Kidney glomerular epithelial cell (primary cell): ENCODE results near the gene CYP4A11.
"Not testable (repeated sequence)": the region's sequence is repeated elsewhere in the genome, so short reads cannot be mapped to it uniquely, and the experiment has no call there.

ENCODE experiments used
- DNase-seq: peaks from one replicate; lab custom pipeline; 2025; lab: John Stamatoyannopoulos, UW

CYP4A11 gene, protein sequence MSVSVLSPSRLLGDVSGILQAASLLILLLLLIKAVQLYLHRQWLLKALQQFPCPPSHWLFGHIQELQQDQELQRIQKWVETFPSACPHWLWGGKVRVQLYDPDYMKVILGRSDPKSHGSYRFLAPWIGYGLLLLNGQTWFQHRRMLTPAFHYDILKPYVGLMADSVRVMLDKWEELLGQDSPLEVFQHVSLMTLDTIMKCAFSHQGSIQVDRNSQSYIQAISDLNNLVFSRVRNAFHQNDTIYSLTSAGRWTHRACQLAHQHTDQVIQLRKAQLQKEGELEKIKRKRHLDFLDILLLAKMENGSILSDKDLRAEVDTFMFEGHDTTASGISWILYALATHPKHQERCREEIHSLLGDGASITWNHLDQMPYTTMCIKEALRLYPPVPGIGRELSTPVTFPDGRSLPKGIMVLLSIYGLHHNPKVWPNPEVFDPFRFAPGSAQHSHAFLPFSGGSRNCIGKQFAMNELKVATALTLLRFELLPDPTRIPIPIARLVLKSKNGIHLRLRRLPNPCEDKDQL

GRCh38 chr1:46941135-46941694, at the start of gene CYP4A11:
Gene CYP4A11 (minus strand): TSS chr1:46941476. CDS start chr1:46941433, 43 bp downstream.
- no peak for DNase-seq

DNA sequence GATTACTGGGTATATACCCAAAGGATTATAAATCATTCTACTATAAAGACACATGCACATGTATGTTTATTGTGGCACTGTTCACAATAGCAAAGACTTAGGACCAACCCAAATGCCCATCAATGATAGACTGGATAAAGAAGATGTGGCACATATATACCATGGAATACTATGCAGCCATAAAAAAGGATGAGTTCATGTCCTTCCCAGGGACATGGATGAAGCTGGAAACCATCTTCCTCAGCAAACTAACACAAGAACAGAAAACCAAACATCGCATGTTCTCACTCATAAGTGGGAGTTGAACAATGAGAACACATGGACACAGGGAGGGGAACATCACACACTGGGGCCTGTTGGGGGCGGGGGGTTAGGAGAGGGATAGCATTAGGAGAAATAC, 49.3 kb upstream of the CYP4A11 start:
- not testable (repeated sequence) for DNase-seq

GRCh38 chr1:46983830-46984586, 42.7 kb upstream of the CYP4A11 start:
- DNase-seq: no peak

DNA sequence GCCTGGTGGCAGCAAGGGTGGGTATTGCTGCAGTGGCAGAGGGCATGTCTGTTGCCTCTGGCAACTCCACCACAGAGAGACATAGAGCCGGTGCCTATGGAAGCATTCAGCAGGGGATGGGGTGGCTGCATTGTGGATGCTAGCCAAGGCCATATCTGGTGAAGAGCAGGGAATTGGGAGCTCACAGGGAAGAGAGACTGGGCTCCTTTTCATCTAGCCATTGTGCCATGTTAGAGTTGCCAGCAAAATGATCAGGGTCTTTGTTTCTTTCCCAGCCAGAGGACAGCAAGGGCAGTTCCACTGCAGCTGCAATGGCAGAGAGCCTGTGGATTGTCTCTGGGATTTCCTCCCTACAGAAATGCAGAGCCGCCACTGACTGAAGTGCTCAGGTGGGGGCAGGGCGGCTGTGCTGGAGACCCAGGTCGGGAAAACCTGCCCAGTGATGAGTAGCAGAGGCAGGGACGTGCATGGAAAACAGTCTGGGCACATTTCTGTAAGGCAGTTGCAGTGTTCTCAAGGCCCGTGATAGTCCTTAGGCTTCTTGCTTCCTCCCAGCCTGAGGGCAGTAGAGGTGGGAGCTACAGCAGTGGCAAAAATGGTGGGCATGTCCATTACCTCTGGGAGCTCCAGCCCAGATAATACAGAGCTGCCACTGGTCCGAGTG, 42.0 kb upstream of the CYP4A11 start:
- no peak for DNase-seq

DNA sequence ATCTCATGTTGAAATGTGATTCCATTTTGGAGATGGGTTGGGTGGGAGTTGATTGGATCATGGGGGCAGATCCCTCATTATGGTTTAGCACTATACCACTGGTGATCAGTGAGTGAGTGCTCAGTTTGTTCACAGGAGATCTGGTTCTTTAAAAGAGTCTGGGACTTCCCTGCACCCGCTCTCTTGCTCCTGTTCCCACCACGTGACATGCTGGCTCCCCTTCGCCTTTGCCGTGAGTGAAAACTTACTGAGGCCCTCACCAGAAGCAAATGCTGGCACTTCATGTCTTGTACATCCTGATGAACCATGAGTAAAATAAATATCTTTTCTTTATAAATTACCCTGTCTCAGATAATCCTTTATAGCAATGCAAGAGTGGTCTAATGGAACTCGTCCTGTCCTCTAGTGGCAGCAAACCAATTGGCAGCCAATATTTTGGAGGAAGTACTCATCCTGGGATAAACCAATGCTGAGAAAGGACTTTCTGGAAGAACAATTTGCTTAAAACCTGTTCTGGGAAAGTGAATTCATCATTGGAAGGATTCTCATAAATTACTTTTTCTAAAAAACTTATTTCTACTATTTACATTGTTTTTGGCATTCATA, 27.8 kb upstream of the CYP4A11 start:
- DNase-seq: no peak

DNA sequence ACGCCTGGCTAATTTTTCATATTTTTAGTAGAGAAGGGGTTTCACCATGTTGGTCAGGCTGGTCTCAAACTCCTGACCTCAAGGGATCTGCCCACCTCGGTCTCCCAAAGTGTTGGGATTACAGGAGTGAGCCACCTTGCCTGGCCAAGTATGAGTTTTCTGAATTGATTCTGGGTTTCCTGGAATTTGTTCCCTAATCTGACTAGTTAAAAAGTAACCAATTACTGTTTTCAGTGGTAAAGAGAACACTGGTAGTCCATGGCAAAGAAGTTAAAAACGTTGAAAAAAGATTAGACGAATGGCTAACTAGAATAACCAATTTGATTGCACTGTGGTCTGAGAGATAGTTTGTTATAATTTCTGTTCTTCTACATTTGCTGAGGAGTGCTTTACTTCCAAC, 21.0 kb upstream of the CYP4A11 start:
- not testable (repeated sequence) for DNase-seq

DNA sequence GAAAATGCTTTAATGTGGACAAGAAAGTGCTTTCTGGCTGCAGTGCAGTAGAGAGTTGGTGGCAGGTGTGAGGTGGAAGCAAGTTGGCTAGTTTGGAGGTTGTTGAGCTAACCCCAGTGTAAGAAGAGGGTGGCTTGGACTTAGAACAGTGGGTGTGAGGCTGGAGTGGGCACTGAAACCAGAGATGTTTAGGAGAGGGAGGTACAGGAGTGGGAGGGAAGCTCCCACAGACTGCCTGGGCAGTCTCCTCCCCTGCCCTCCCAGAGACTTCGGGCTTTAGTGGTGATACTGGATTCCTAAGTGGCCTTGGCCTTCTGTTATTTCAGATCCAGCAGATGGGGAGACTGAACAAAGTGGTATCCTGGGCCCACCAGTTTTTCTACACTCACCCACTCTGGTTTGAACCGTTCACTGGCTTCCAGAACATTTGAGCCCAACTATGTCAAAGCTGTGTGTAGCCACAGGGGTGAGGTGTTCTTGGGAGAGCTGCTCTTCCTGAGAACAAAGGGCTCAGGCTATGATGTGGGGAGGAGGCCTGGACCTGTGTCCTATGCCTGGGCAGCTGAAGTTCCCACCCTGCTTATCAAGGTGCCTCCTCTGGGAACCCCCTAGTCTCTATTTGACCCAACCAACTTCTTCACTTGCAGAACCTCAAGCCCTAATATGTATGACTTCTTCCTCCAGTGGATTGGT, 19.9 kb upstream of the CYP4A11 start:
- DNase-seq: no peak

DNA sequence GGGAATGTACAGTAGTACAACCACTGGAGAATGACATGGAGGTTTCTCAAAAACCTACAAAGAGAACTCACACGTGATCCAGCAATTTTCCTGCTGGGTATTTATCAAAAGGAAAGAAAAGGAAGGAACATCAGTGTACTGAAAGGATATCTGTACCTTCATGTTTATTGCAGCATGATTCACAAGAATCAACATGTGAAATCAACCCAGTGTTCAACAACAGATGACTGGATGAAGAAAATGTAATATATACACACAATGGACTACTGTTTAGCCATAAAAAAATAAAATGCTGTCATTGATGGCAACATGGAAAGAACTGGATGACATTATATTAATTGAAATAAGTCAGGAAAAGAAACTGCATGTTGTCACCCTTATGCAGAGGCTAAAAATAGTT, 19.0 kb upstream of the CYP4A11 start:
- no peak for DNase-seq

- not testable (repeated sequence) for DNase-seq
These were observed 13.8 kb upstream of the CYP4A11 start for GRCh38 chr1:46955116-46955515.

GRCh38 chr1:46953847-46954246, 12.6 kb upstream of the CYP4A11 start:
- not testable (repeated sequence) for DNase-seq

DNA sequence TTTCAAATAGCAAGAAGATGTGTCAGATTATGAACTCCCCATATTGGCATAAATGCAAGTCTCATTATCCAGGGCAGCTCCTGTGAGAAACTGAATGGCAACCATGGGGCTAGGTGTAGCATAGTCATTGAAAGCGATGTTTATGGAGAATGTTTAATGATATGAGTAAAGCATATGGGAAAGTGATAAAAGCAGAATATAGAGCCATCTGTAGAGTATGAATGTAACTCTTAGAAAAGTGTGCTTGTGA, 8.1 kb upstream of the CYP4A11 start:
- DNase-seq: not testable (repeated sequence)

- peak; percentile 39 for DNase-seq
These were observed 7.5 kb upstream of the CYP4A11 start for GRCh38 chr1:46948629-46949416.

GRCh38 chr1:46947706-46948105, 6.4 kb upstream of the CYP4A11 start:
- DNase-seq: not testable (repeated sequence)

DNA sequence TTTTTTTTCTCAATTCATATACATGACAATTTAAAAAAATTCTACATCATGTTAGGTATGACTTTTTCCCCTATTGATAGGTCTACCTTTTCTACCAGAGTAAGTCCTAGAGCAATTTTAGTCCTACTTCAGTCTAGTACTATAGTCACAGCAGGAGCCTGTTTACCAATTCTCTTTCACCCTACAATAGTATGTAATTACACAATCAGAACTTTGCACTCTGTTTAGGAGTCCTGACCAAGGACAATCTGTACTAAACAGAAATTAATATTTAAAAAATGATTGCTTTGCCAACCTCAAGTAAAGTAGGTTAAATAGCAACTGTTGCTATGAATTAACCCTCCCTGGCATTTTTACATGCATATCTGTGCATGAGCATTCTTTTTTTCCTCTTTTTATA, 810 bp upstream of the CYP4A11 start:
- no peak for DNase-seq

DNA sequence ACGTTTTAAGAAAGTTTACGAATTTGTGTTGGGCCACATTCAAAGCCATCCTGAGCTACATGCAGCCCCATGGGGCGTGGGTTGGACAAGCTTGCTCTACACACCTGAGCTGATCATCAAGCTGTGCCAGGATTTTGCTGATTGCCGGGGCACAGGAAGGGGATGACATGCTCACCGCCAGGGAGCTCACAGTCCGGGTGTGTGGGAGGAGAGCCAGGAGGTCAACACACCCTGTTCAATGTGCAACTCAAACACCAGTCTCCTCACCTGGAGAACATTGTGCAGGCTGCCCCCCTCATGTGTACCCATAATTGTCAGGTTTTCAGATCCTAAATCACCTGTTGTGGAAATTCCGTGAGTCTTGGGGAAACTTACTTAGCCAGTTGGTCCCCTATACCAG, 969 bp downstream of the CYP4A11 start:
- no peak for DNase-seq

- no peak for DNase-seq
These were observed 4.0 kb downstream of the CYP4A11 start for GRCh38 chr1:46937270-46937669.

- no peak for DNase-seq
These were observed 4.5 kb downstream of the CYP4A11 start for GRCh38 chr1:46936788-46937187.

DNA sequence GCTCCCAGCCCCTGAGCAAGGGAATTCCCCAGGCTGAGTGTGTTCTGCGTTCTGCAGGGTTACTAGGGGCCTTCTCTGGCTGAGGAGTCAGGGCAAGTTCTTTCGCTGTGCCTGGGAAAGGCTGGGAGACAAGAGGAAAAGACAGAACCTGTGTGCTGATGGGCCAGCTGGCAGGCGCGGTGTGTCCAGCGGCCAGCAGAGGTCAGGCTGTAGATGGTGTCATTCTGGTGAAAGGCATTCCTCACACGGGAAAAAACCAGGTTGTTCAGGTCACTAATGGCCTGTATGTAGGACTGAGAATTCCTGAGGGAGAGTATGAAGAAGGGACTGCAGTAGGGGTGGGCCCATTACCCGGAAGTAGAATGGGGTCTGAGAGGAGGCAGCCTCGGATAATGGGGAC, 6.4 kb downstream of the CYP4A11 start:
- not testable (repeated sequence) for DNase-seq

GRCh38 chr1:46932020-46932419, 9.3 kb downstream of the CYP4A11 start:
- DNase-seq: not testable (repeated sequence)

DNA sequence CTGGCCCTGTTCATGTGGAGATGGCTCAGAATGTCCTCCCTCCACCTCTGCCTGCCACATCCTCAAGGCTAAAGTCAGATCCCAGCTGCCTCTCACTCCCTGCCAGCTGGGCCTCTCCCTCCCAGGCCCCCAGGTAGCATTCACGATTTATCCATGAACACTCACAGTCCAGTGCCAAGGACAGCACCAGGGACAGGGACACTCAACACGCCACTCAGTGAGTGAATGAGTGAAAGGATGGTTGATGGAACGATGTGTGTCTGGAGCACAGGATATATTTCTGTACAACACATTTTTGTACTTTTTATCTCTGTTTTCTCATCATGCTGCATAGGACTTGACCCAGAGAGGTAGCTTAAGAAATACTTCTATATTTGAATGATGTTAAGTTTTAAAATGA, 10.1 kb downstream of the CYP4A11 start:
- DNase-seq: no peak
